ENCODE results near the gene HES5. TPM values are rescaled to one million over a fixed set of nuclear protein-coding genes. Genes with fewer than 3 reads are reported as not detected.

The HES5 gene
- polyA plus RNA-seq, 2 donors: 0.71 to 1.5 TPM

DNA sequence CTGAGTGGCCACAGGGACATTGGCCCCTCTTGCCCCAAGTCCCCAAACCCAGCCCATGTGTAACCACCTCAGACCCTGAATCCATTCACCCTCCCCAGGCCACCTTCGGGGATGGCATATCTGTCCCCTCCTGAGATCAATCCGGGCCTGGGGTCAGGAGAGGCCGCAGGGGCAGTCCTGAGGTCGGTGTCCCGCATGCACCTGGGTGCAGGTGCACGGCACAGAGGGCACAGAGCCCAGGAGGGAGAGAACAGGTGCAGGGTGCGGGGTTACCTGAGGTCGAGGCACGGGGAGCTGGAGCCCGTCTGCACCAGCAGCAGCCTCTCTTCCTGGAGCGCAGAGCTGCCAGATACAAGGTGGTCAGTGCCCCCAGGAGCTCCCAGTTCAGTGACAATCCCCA is 20.5 kb downstream of the HES5 start:
- Histone ChIP-seq H3K27ac (ENCODE audit: low read depth in 2 of 2, low read length in 1 of 2) (no peak overlapping the region), H3K4me3 (ENCODE audit: low read depth in 1 of 2, low read length in 2 of 2) (no peak overlapping the region), H3K36me3 (ENCODE audit: control insufficient read depth in 2 of 2, insufficient read depth in 2 of 2, low read length in 1 of 2) (peaks cover 15 to 59% of the 10 kb centered on the region in 2 donors), H3K4me1 (ENCODE audit: control insufficient read depth in 2 of 2, insufficient read depth in 2 of 2, low read length in 1 of 2) (no peaks in the 10 kb centered on the region), H3K9me3 (ENCODE audit: control insufficient read depth in 2 of 2, insufficient read depth in 1 of 2, low read depth in 1 of 2, low read length in 1 of 2) (no peaks in the 10 kb centered on the region), H3K27me3 (ENCODE audit: control insufficient read depth in 1 of 2, insufficient read depth in 2 of 2, low read length in 2 of 2) (no peaks in the 10 kb centered on the region)
- 71 to 82% methylated on average over 11 of the region's 11 CpGs for WGBS, 2 donors

DNA sequence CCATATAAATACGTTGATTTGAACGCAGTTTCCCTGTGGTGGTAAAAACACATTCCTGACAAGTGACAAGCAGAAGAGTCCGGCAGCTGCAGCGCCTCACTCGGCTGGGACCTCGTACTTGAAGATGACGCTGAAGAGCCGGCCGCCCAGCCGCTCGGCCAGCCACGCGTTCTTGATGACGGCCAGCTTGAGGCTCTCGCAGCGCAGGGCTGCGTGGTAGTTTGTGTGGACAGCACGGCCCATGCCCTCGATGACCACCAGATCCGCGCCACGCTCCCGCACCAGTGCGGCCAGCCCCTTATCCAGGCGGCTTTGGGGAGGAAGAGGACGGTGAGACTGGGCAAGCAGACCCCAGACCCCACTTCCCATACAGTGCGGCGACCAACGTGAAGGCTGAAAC is 21.3 kb downstream of the HES5 start:
- H3K4me3 ChIP-seq (ENCODE audit: low read depth in 1 of 2, low read length in 2 of 2): no peak overlapping the region
- peaks cover 15 to 53% of the 10 kb centered on the region in 2 donors for H3K36me3 ChIP-seq (ENCODE audit: control insufficient read depth in 2 of 2, insufficient read depth in 2 of 2, low read length in 1 of 2)
- no peaks in the 10 kb centered on the region for H3K4me1 ChIP-seq (ENCODE audit: control insufficient read depth in 2 of 2, insufficient read depth in 2 of 2, low read length in 1 of 2)
- no peaks in the 10 kb centered on the region for H3K9me3 ChIP-seq (ENCODE audit: control insufficient read depth in 2 of 2, insufficient read depth in 1 of 2, low read depth in 1 of 2, low read length in 1 of 2)
- 92 to 94% methylated on average over 29 of the region's 29 CpGs for WGBS, 2 donors
- H3K27me3 ChIP-seq (ENCODE audit: control insufficient read depth in 1 of 2, insufficient read depth in 2 of 2, low read length in 2 of 2): no peaks in the 10 kb centered on the region
- H3K27ac ChIP-seq (ENCODE audit: low read depth in 2 of 2, low read length in 1 of 2): no peak overlapping the region

DNA sequence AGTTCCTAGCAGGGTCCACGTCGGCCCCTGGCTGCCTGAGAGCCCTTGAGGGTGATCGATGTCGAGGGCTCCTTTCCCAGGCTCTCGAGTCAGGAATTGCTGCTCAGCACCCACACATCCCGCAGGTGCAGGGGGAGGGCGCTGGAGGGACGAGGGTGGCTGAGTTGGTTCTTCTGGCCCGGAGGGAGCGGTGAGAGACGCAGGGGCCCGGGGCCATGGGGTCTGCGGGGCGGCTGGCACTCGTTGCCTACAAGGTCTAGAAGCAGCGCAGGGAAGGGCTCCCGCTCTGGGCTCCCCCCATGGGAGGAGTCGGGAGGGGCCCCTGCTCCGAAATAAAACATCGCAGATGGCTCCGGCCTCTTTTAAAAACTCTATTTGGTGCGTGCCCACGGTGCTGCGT is 21.9 kb downstream of the HES5 start:
- Histone ChIP-seq H3K4me1 (ENCODE audit: control insufficient read depth in 2 of 2, insufficient read depth in 2 of 2, low read length in 1 of 2) (no peaks in the 10 kb centered on the region), H3K27me3 (ENCODE audit: control insufficient read depth in 1 of 2, insufficient read depth in 2 of 2, low read length in 2 of 2) (no peaks in the 10 kb centered on the region), H3K9me3 (ENCODE audit: control insufficient read depth in 2 of 2, insufficient read depth in 1 of 2, low read depth in 1 of 2, low read length in 1 of 2) (no peaks in the 10 kb centered on the region), H3K27ac (ENCODE audit: low read depth in 2 of 2, low read length in 1 of 2) (no peak overlapping the region), H3K36me3 (ENCODE audit: control insufficient read depth in 2 of 2, insufficient read depth in 2 of 2, low read length in 1 of 2) (peaks cover 15 to 47% of the 10 kb centered on the region in 2 donors), H3K4me3 (ENCODE audit: low read depth in 1 of 2, low read length in 2 of 2) (no peak overlapping the region)
- WGBS, 2 donors: 82 to 86% methylated on average over 24 of the region's 24 CpGs

DNA sequence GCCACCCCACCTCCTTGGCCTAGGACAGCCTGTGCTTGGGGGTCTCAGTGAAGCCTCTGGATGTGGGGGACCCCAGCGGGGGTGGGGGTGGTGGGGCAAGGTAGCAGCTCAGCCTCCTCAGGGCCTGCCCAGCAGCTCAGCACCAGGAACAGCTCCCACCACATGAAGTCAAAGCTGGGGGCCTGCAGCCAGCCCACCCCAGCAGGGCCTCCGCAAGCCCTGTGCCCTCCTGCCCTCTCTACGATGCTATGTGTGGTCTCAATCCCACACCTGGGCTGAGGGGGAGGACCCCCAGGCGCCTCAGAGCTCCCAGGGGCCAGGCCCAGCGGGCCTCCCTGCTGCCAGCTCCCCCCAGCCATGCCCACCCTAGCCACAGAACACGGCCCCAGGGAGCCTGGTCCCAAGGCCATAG is 22.3 kb downstream of the HES5 start:
- H3K4me3 ChIP-seq (ENCODE audit: low read depth in 1 of 2, low read length in 2 of 2): no peak overlapping the region
- no peak overlapping the region for H3K27ac ChIP-seq (ENCODE audit: low read depth in 2 of 2, low read length in 1 of 2)
- H3K27me3 ChIP-seq (ENCODE audit: control insufficient read depth in 1 of 2, insufficient read depth in 2 of 2, low read length in 2 of 2): no peaks in the 10 kb centered on the region
- H3K4me1 ChIP-seq (ENCODE audit: control insufficient read depth in 2 of 2, insufficient read depth in 2 of 2, low read length in 1 of 2): no peaks in the 10 kb centered on the region
- 88% methylated on average over 6 of the region's 6 CpGs for WGBS, 2 donors
- H3K36me3 ChIP-seq (ENCODE audit: control insufficient read depth in 2 of 2, insufficient read depth in 2 of 2, low read length in 1 of 2): peaks cover 13 to 43% of the 10 kb centered on the region in 2 donors
- no peaks in the 10 kb centered on the region for H3K9me3 ChIP-seq (ENCODE audit: control insufficient read depth in 2 of 2, insufficient read depth in 1 of 2, low read depth in 1 of 2, low read length in 1 of 2)

DNA sequence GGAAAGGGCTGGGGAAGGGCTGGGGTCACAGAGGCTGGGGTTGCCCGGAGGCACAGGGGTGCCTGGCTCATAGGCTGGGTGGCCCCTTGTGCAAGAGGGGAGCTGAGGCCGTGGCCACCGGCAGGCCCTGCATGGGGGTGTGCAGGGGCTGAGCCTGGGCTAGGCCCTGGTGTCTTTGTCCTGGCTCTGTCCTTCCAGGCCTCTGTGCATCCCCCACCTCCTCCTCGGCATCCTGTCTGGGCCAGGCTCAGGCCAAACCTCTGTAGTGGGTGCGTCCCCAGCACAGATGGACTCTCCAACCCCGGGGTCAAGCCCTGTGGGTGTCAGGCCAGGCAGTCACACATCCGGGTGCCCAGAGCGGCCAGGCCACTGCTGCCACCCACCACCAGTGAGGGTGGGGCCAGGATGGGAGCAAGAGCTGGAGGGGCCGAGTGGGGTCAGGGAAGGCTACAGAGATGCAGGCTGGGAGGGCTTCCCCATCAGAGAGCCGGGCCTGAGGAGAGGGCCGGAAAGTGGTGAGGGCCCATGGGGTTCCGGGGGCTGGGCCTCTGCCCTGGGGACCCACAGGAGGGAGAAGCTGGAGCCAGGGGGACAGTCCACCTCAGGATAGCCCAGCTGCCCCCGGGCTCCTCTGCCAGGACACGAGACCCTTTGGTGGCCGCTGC is 23.0 kb downstream of the HES5 start:
- Histone ChIP-seq H3K27me3 (ENCODE audit: control insufficient read depth in 1 of 2, insufficient read depth in 2 of 2, low read length in 2 of 2) (no peaks in the 10 kb centered on the region), H3K27ac (ENCODE audit: low read depth in 2 of 2, low read length in 1 of 2) (no peak overlapping the region), H3K4me1 (ENCODE audit: control insufficient read depth in 2 of 2, insufficient read depth in 2 of 2, low read length in 1 of 2) (no peaks in the 10 kb centered on the region), H3K36me3 (ENCODE audit: control insufficient read depth in 2 of 2, insufficient read depth in 2 of 2, low read length in 1 of 2) (peaks cover 7 to 39% of the 10 kb centered on the region in 2 donors), H3K9me3 (ENCODE audit: control insufficient read depth in 2 of 2, insufficient read depth in 1 of 2, low read depth in 1 of 2, low read length in 1 of 2) (no peaks in the 10 kb centered on the region), H3K4me3 (ENCODE audit: low read depth in 1 of 2, low read length in 2 of 2) (no peak overlapping the region)
- WGBS, 2 donors: 54 to 72% methylated on average over 15 of the region's 15 CpGs

DNA sequence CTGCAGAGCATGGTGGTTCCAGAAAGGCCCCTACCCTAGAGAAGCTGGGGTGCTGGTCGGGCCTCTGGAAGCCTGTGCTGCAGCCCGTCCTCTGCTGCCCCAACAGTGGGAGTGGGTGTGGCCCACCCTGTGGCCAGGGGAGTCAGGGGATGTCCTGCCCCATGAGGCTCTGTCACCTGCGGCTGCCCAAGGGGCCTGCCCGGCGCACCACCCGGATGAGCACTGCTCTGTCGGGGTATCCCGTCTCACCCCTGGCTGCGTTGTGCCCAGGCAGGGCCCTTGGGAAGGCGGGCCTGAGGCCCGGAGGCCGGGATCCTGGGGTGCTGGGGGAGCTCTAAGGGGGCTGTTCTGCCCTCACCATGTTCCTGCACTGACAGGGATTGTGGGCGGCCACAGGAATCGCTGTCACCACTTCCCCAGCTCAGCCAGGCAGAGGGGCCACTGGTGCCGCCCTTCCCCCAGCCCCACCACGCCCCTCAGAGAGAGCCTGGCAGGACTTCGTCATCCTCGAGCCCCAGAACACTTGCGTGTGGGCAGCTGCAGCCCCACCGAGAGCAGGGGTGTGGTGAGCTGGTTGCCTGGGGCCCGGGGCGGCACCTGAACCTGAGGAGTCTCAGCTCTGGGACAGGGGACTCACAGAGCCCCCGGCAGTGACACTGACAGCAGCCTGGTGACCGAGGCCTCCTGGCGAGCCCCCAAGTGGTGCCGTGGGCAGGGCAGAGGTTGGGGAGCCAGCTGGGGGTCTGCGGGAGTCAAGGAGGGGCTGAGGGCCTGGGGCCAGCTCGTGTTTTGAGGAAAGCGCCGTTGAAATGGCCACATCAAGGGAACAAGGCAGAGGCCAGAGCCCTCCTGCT is 23.8 kb downstream of the HES5 start:
- Histone ChIP-seq H3K9me3 (ENCODE audit: control insufficient read depth in 2 of 2, insufficient read depth in 1 of 2, low read depth in 1 of 2, low read length in 1 of 2) (no peaks in the 10 kb centered on the region), H3K4me1 (ENCODE audit: control insufficient read depth in 2 of 2, insufficient read depth in 2 of 2, low read length in 1 of 2) (no peaks in the 10 kb centered on the region), H3K27me3 (ENCODE audit: control insufficient read depth in 1 of 2, insufficient read depth in 2 of 2, low read length in 2 of 2) (no peaks in the 10 kb centered on the region), H3K27ac (ENCODE audit: low read depth in 2 of 2, low read length in 1 of 2) (no peak overlapping the region), H3K4me3 (ENCODE audit: low read depth in 1 of 2, low read length in 2 of 2) (no peak overlapping the region), H3K36me3 (ENCODE audit: control insufficient read depth in 2 of 2, insufficient read depth in 2 of 2, low read length in 1 of 2) (peaks cover 6 to 32% of the 10 kb centered on the region in 2 donors)
- WGBS, 2 donors: 59% methylated on average over 30 of the region's 30 CpGs

GRCh38 chr1:2505461-2505994 is 24.5 kb downstream of the HES5 start:
- H3K9me3 ChIP-seq (ENCODE audit: control insufficient read depth in 2 of 2, insufficient read depth in 1 of 2, low read depth in 1 of 2, low read length in 1 of 2): no peaks in the 10 kb centered on the region
- H3K4me3 ChIP-seq (ENCODE audit: low read depth in 1 of 2, low read length in 2 of 2): no peak overlapping the region
- H3K27ac ChIP-seq (ENCODE audit: low read depth in 2 of 2, low read length in 1 of 2): no peak overlapping the region
- 55 to 67% methylated on average over 21 of the region's 21 CpGs for WGBS, 2 donors
- no peaks in the 10 kb centered on the region for H3K4me1 ChIP-seq (ENCODE audit: control insufficient read depth in 2 of 2, insufficient read depth in 2 of 2, low read length in 1 of 2)
- peaks cover 1 to 25% of the 10 kb centered on the region in 2 donors for H3K36me3 ChIP-seq (ENCODE audit: control insufficient read depth in 2 of 2, insufficient read depth in 2 of 2, low read length in 1 of 2)
- H3K27me3 ChIP-seq (ENCODE audit: control insufficient read depth in 1 of 2, insufficient read depth in 2 of 2, low read length in 2 of 2): no peaks in the 10 kb centered on the region

- H3K9me3 ChIP-seq (ENCODE audit: control insufficient read depth in 2 of 2, insufficient read depth in 1 of 2, low read depth in 1 of 2, low read length in 1 of 2): no peaks in the 10 kb centered on the region
- H3K4me1 ChIP-seq (ENCODE audit: control insufficient read depth in 2 of 2, insufficient read depth in 2 of 2, low read length in 1 of 2): no peaks in the 10 kb centered on the region
- H3K36me3 ChIP-seq (ENCODE audit: control insufficient read depth in 2 of 2, insufficient read depth in 2 of 2, low read length in 1 of 2): peaks cover 0 to 19% of the 10 kb centered on the region in 2 donors
- H3K27ac ChIP-seq (ENCODE audit: low read depth in 2 of 2, low read length in 1 of 2): no peak overlapping the region
- H3K4me3 ChIP-seq (ENCODE audit: low read depth in 1 of 2, low read length in 2 of 2): no peak overlapping the region
- H3K27me3 ChIP-seq (ENCODE audit: control insufficient read depth in 1 of 2, insufficient read depth in 2 of 2, low read length in 2 of 2): no peaks in the 10 kb centered on the region
- WGBS, 2 donors: 46 to 55% methylated on average over 12 to 22 of the region's 22 CpGs
Observed at GRCh38 chr1:2504949-2505272, 25.2 kb downstream of the HES5 start.

DNA sequence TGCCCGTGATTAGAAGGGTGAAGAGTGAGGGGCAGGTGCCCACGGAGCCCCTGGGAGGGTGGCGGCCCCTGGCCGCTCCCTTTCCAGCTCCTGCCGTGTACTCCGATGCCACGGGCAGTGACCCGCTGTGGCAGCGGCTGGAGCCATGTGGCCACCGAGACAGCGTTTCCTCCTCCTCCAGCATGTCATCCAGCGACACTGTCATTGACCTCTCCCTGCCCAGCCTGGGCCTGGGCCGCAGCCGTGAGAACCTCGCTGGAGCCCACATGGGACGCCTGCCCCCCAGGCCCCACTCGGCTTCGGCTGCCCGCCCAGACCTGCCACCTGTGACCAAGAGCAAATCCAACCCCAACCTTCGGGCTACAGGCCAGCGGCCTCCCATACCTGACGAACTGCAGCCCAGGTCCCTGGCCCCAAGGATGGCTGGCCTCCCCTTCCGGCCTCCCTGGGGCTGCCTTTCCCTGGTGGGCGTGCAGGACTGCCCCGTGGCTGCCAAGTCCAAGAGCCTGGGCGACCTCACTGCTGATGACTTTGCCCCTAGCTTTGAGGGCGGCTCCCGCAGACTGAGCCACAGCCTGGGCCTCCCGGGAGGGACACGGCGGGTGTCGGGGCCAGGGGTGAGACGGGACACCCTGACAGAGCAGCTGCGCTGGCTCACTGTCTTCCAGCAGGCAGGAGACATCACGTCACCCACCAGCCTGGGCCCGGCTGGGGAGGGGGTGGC is 25.7 kb downstream of the HES5 start:
- Histone ChIP-seq H3K9me3 (ENCODE audit: control insufficient read depth in 2 of 2, insufficient read depth in 1 of 2, low read depth in 1 of 2, low read length in 1 of 2) (no peaks in the 10 kb centered on the region), H3K27me3 (ENCODE audit: control insufficient read depth in 1 of 2, insufficient read depth in 2 of 2, low read length in 2 of 2) (no peaks in the 10 kb centered on the region), H3K4me1 (ENCODE audit: control insufficient read depth in 2 of 2, insufficient read depth in 2 of 2, low read length in 1 of 2) (no peaks in the 10 kb centered on the region), H3K36me3 (ENCODE audit: control insufficient read depth in 2 of 2, insufficient read depth in 2 of 2, low read length in 1 of 2) (peaks cover 0 to 14% of the 10 kb centered on the region in 2 donors), H3K4me3 (ENCODE audit: low read depth in 1 of 2, low read length in 2 of 2) (no peak overlapping the region), H3K27ac (ENCODE audit: low read depth in 2 of 2, low read length in 1 of 2) (no peak overlapping the region)
- WGBS, 2 donors: 63 to 65% methylated on average over 32 to 36 of the region's 36 CpGs
